Neural progenitor cell (in vitro differentiated cells): ENCODE results near the gene TMEM98.

ENCODE experiments used
- EZH2 ChIP-seq: fragments of 200-600 bp; sonication (generic); IDR thresholded peaks from 2 replicates; pipeline ENCODE4 v1.6.1; 2017; ENCODE audit warnings: antibody characterized with exemption, mild to moderate bottlenecking, moderate library complexity
- TF ChIP-seq, protein P1 (sequence below): fragments of 200-600 bp; sonication (generic); IDR thresholded peaks from 2 replicates; pipeline ENCODE4 v1.5.1; 2017; ENCODE audit warnings: antibody characterized with exemption, mild to moderate bottlenecking

DNA sequence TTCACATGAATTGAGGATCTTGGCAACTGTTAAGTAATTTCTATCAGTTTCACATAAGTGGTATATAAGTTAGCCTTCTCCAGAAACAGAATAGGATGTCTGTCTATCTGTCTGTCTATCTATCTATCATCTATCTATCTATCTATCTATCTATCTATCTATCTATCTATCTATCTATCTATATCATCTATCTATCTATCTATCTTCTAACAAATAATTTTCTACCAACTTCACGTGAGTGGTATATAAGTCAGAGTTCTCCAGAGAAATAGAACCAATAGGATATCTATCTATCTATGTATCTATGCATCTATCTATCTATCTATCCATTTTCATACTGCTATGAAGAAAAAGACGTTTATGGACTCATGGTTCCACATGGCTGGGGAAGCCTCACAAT is 52.3 kb downstream of the TMEM98 start:
- TF ChIP-seq EZH2 = no peak
- TF ChIP-seq, protein P1, sequence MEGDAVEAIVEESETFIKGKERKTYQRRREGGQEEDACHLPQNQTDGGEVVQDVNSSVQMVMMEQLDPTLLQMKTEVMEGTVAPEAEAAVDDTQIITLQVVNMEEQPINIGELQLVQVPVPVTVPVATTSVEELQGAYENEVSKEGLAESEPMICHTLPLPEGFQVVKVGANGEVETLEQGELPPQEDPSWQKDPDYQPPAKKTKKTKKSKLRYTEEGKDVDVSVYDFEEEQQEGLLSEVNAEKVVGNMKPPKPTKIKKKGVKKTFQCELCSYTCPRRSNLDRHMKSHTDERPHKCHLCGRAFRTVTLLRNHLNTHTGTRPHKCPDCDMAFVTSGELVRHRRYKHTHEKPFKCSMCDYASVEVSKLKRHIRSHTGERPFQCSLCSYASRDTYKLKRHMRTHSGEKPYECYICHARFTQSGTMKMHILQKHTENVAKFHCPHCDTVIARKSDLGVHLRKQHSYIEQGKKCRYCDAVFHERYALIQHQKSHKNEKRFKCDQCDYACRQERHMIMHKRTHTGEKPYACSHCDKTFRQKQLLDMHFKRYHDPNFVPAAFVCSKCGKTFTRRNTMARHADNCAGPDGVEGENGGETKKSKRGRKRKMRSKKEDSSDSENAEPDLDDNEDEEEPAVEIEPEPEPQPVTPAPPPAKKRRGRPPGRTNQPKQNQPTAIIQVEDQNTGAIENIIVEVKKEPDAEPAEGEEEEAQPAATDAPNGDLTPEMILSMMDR = no peak
